ENCODE results near the gene MPP4.

MPP4 gene, protein sequence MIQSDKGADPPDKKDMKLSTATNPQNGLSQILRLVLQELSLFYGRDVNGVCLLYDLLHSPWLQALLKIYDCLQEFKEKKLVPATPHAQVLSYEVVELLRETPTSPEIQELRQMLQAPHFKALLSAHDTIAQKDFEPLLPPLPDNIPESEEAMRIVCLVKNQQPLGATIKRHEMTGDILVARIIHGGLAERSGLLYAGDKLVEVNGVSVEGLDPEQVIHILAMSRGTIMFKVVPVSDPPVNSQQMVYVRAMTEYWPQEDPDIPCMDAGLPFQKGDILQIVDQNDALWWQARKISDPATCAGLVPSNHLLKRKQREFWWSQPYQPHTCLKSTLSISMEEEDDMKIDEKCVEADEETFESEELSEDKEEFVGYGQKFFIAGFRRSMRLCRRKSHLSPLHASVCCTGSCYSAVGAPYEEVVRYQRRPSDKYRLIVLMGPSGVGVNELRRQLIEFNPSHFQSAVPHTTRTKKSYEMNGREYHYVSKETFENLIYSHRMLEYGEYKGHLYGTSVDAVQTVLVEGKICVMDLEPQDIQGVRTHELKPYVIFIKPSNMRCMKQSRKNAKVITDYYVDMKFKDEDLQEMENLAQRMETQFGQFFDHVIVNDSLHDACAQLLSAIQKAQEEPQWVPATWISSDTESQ

DNA sequence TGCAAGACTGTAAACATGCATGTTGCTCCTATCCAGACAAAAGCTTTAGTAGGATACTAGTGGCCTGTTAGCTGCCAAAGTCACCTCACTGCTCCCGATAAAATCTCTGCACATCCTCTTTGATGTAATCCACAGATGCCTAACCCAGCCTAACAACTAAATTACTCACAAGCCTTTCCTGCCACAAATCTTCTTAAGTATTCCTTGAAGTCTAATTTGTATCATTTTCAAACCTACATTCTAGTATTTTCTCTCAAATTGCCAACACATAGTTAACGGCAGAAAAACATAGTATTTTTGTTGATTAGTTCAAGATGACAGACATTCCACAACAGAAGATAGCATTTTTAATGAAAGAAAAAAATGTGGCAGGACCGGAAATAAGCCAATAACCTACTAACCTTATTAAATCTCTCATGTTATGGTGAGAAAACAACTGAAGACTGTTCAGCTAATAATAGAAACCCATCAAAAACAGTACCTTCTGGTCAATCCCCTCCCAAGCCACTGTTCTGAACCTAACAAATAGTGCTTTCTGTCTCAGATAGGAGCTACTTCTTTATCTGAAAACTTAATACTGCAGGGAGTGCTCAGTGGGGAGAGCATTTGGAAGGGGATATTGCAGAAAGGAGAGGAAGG, at the start of gene MPP4:
Gene MPP4, minus strand, starts transcription at position 57 of the 639 bp plus-strand sequence. CDS start 4,690 bp downstream, outside the sequence.
- no peak for DNase-seq

GRCh38 chr2:201746551-201746950, 48.1 kb upstream of the MPP4 start:
- no peak for DNase-seq

- DNase-seq: no peak
These were observed 37.0 kb upstream of the MPP4 start for GRCh38 chr2:201735486-201735885.

DNA sequence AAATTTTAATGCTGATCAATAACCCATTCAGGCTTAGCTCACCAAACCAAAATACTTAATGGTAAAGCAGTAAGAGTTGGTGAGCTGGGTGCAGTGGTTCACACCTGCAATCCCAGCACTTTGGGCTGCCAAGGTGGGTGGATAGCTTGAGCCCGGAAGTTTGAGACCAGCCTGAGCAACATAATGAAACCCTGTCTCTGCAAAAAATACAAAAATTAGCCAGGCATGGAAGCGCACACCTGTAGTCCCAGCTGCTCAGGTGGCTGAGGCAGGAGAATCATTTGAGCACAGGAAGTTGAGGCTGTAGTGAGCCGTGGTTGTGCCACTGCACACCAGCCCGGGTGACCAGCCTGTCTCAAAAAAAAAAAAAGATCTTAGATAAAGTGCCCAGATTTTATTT, 35.7 kb upstream of the MPP4 start:
- DNase-seq: no peak

GRCh38 chr2:201733544-201733943, 35.1 kb upstream of the MPP4 start:
- no peak for DNase-seq

DNA sequence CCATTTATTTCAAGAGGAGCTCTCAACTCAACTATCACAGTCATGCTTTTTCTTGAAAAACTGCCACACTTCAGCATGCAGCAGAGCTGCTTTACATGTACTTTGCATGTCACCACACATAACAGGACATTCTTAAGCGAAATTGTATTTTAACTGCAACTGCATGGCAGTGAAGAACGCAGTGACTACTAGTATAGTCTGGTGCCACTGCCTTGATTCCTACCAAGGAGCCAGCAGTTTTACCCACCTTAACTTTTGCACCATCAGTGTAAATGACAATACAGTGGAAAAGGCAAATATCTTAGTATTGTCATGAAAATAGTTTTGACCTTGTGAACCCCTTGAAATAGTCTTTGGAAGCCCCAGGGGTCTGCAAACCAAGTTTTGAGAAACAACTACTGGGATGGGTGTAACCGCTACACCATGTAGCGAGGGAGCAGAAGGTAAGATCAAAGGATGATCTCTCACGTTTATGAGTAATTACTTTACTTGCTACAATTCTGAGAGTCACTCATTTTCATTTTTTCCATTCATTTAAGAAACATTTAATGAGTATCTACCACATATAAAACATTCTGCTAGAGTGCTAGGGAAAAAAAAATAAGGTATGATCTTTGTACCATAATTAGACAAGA, 32.3 kb upstream of the MPP4 start:
- DNase-seq: peak; percentile 19 to 26

- DNase-seq: no peak
These were observed 17.0 kb upstream of the MPP4 start for GRCh38 chr2:201715459-201715858.

- no peak for DNase-seq
These were observed 14.3 kb upstream of the MPP4 start for GRCh38 chr2:201712726-201713125.

DNA sequence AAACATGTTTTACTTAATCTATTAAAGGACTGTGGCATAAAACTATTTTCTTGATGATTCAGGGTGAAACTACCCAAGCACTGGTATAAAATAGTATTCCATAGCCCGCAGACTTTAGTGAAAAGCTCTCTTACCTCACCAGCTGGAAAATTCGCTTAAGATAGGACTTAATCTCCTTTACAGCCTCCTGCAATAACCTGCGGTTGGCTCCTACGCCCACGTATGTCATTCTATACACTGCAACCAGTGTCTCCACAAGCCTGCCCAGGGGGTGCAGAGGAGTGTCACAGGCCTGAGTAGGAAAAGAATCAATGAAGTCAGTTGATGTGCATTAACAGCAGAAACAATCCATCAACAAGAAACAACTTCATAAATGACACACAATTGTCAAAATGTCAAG, 11.3 kb upstream of the MPP4 start:
- no peak for DNase-seq

GRCh38 chr2:201709049-201709448, 10.6 kb upstream of the MPP4 start:
- DNase-seq: no peak

- no peak for DNase-seq
These were observed 9.3 kb upstream of the MPP4 start for GRCh38 chr2:201707753-201708152.

GRCh38 chr2:201707142-201707541, 8.7 kb upstream of the MPP4 start:
- no peak for DNase-seq

DNA sequence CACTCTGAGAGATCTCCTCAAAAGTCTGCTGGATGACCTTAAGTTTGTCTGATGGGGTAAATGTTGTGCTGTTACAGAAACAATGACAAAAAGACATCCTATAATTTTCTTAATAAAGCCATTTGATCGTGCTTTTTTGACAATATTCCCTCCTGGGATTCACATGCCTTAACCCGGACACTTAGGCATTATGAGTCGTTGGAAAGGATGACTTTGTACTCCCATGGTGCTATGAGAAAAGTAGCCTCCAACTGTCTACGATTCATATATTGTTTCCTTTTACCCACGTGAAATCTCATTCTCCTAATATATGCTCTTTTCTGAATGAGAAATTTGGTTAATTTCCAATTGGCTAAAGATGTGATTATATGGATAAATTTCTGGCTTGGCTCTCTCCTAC, 6.1 kb upstream of the MPP4 start:
- no peak for DNase-seq

DNA sequence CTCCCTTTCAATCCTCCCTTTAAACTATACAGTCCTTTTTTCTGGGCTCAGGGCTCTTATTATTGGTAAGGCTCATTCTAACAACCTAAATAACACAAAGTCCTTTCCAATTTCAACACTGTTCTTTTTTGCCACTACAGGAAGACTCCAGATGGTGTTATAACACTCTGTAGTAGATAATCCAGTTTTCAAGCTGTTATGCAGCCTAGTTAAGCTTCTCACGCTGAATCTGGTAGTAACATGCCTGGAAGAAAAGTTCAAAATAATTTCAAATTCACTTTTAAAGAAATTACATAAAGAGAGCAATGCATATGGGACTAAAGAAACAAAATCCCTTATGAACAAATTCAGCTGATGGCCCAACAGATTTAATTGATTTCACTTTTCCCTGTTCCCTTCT, 3.2 kb upstream of the MPP4 start:
- no peak for DNase-seq

GRCh38 chr2:201699416-201699815, 972 bp upstream of the MPP4 start:
- no peak for DNase-seq

GRCh38 chr2:201697899-201698298, 545 bp downstream of the MPP4 start:
- no peak for DNase-seq

- no peak for DNase-seq
These were observed 2.2 kb downstream of the MPP4 start for GRCh38 chr2:201696151-201696659.

GRCh38 chr2:201685156-201685555, 13.3 kb downstream of the MPP4 start:
- DNase-seq: no peak

DNA sequence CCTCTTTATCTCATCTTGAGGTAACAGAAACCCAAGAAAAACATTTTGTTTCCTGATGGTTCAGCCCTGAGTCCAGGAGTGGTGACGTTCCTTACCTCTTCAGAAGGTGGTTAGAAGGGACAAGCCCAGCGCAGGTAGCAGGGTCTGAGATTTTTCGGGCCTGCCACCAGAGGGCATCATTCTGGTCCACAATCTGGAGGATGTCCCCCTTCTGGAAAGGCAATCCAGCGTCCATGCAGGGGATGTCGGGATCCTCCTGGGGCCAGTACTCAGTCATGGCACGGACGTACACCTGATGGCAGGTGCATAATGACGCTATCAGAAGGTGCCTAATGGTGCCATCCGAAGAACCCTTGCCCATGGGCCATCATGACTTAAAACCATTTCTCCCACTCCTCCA, 17.7 kb downstream of the MPP4 start:
- DNase-seq: peak; percentile 32 to 45

DNA sequence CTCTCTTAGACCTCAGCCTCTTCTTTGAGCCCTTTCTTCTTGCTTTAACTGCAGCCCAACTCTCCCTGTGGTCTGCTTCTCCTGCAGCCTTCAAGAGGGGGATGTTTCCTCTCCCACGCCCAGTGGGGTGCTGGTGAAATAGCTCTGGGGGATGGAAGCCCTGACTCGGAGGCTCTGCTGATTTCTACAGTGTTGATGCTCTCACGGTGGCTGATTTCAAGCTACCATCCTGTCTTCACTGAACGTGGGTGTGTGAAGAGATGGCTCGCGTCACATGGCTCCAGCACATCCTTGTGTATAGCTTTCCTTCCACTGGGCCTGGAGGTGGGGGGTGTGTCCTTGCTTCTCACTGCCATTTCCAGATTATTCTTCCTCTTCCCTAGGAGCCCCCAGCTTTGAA, 20.0 kb downstream of the MPP4 start:
- no peak for DNase-seq

DNA sequence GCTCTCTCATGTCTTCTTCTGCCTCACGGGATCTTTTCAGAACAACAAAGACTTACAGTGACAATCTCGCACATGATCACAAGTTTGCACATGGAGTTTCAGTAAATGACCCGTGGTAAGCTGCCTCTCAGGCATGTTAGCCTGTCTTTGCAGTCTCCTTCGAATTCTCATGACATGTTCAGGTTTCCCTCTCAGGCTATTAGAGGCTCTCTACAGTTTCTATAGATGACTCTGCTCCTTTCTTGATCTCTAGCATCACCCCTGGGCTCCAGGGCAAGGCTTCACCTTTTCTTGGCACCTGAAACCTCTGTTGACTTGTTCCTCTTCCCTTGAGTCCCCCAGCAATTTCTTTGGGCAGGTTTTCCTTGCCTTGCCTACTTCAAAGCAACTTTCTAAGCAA, 23.0 kb downstream of the MPP4 start:
- DNase-seq: no peak

GRCh38 chr2:201674794-201675193, 23.6 kb downstream of the MPP4 start:
- no peak for DNase-seq

DNA sequence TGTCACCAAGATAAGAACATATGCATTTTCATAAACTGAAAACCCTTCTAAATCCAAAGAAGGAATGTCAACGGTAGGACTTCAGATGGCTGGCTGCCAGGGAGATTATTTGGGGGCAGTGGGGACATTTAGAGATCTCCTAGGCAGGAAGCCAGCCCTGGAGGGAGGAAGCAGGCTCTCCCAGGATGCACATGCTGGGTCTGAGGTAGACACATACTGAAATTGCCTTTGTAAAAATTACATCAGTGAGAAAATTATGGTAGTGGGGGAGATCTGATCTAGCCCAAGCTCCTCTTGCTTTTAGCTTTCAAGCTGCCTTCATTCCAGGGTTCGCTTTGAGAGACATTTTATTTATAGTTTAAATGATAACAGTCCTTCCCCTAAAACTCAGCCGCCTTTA, 24.1 kb downstream of the MPP4 start:
- DNase-seq: no peak
